Panc1 (cell line): ENCODE data around the gene FOXP2.
"Not testable (repeated sequence)": the region's sequence is repeated elsewhere in the genome, so short reads cannot be mapped to it uniquely, and the experiment has no call there.

ENCODE experiments used
- CTCF ChIP-seq: fragments of 450-650 bp; IDR thresholded peaks from 2 replicates; pipeline ENCODE4 v1.5.1; 2017; ENCODE audit warnings: mild to moderate bottlenecking
- POLR2AphosphoS5 ChIP-seq: IDR thresholded peaks from 2 replicates; pipeline ENCODE4 v1.6.1; 2012; ENCODE audit warnings: mild to moderate bottlenecking, low read depth, low read length, moderate library complexity
- REST ChIP-seq, 2 experiments: IDR thresholded peaks; 2 replicates each; pipeline ENCODE4 v1.6.1; 2011 to 2012; ENCODE audit warnings: low read depth in 2 of 2, control low read depth in 1 of 2, low read length in 1 of 2, mild to moderate bottlenecking in 1 of 2, moderate library complexity in 1 of 2; ENCODE audit not compliant: insufficient read depth in 1 of 2
- TCF7L2 ChIP-seq: IDR thresholded peaks from 2 replicates; pipeline ENCODE4 v1.6.1; 2011; ENCODE audit warnings: mild to moderate bottlenecking, low read depth, low read length, inconsistent platforms

GRCh38 chr7:114580963-114581362 lies 166.3 kb downstream of the FOXP2 start:
- TF ChIP-seq CTCF; POLR2AphosphoS5; REST (IDR thresholded peaks at IDR 0.05; ENCODE audit: insufficient read depth in 1 of 2, low read depth in 2 of 2, low read length in 1 of 2); TCF7L2: not testable (repeated sequence)
